ENCODE results near the gene HMCES. TPM values are rescaled to one million over a fixed set of nuclear protein-coding genes. Genes with fewer than 3 reads are reported as not detected.
A peak's percentile ranks its signal among the peaks of the same experiment; 100 is the strongest.

The HMCES gene
- total and polyA plus RNA-seq, 2 of the 13 experiments (the other 11 are each of a cell fraction or from before 2014, with no cell fraction given), result 16.1 to 37.5 TPM

GRCh38 chr3:129343643-129344360 is 65.1 kb downstream of the HMCES start (continued):
- TF ChIP-seq, protein P1, sequence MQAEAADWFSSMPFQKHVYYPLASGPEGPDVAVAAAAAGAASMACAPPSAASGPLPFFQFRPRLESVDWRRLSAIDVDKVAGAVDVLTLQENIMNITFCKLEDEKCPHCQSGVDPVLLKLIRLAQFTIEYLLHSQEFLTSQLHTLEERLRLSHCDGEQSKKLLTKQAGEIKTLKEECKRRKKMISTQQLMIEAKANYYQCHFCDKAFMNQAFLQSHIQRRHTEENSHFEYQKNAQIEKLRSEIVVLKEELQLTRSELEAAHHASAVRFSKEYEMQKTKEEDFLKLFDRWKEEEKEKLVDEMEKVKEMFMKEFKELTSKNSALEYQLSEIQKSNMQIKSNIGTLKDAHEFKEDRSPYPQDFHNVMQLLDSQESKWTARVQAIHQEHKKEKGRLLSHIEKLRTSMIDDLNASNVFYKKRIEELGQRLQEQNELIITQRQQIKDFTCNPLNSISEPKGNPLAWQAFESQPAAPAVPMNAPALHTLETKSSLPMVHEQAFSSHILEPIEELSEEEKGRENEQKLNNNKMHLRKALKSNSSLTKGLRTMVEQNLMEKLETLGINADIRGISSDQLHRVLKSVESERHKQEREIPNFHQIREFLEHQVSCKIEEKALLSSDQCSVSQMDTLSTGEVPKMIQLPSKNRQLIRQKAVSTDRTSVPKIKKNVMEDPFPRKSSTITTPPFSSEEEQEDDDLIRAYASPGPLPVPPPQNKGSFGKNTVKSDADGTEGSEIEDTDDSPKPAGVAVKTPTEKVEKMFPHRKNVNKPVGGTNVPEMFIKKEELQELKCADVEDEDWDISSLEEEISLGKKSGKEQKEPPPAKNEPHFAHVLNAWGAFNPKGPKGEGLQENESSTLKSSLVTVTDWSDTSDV (CRISPR knock-in tag; IDR thresholded peaks at IDR 0.05), result no peak
- TF ChIP-seq MYC (CRISPR knock-in tag; IDR thresholded peaks at IDR 0.05; ENCODE audit: borderline replicate concordance) (0 out of 2 replicates have a peak, but pooled peaks have one; percentile 19), NCOR1 (IDR thresholded peaks at IDR 0.05; ENCODE audit: borderline replicate concordance, low read length) (no peak), TEAD2 (CRISPR knock-in tag; IDR thresholded peaks at IDR 0.05) (no peak), ZNF121 (CRISPR knock-in tag; IDR thresholded peaks at IDR 0.05) (peak; percentile 66), MXD4 (CRISPR knock-in tag; IDR thresholded peaks at IDR 0.05) (no peak), HMGXB4 (CRISPR knock-in tag; IDR thresholded peaks at IDR 0.05; ENCODE audit: borderline replicate concordance in 1 of 2, low read depth in 1 of 2) (peak; percentile 75 to 82; a peak in 3 of 4 replicates), ZNF567 (CRISPR knock-in tag; IDR thresholded peaks at IDR 0.05; ENCODE audit: borderline replicate concordance) (0 out of 2 replicates have a peak, but pooled peaks have one; percentile 1), MTA3 (CRISPR knock-in tag; IDR thresholded peaks at IDR 0.05) (no peak), HIVEP1 (CRISPR knock-in tag; IDR thresholded peaks at IDR 0.05) (no peak), STAG1 (CRISPR knock-in tag; IDR thresholded peaks at IDR 0.05) (peak; percentile 44), ZNF256 (CRISPR knock-in tag; conservative IDR thresholded peaks at IDR 0.05) (no peak), SATB2 (CRISPR knock-in tag; IDR thresholded peaks at IDR 0.05) (no peak), SOX6 (IDR thresholded peaks at IDR 0.05) (no peak), SOX6 (CRISPR knock-in tag; IDR thresholded peaks at IDR 0.05) (0 out of 2 replicates have a peak, but pooled peaks have one; percentile 10), FUBP1 (CRISPR knock-in tag; IDR thresholded peaks at IDR 0.05; ENCODE audit: borderline replicate concordance) (no peak), KLF15 (CRISPR knock-in tag; IDR thresholded peaks at IDR 0.05; ENCODE audit: borderline replicate concordance) (no peak), KDM4B (CRISPR knock-in tag; IDR thresholded peaks at IDR 0.05) (no peak), HNRNPLL (IDR thresholded peaks at IDR 0.05; ENCODE audit: low read depth, low read length, poor library complexity, severe bottlenecking) (peak; percentile 33), SNRNP70 (IDR thresholded peaks at IDR 0.05; ENCODE audit: low read depth, low read length) (no peak), AGO1 (IDR thresholded peaks at IDR 0.05; ENCODE audit: low read depth, low read length, poor library complexity, severe bottlenecking) (no peak), FOSL2 (CRISPR knock-in tag; IDR thresholded peaks at IDR 0.05) (no peak), DNMT1 (CRISPR knock-in tag; IDR thresholded peaks at IDR 0.05) (0 out of 2 replicates have a peak, but pooled peaks have one; percentile 38)
- TF ChIP-seq, protein P2, sequence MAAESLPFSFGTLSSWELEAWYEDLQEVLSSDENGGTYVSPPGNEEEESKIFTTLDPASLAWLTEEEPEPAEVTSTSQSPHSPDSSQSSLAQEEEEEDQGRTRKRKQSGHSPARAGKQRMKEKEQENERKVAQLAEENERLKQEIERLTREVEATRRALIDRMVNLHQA (CRISPR knock-in tag; IDR thresholded peaks at IDR 0.05), result no peak
